GM19467 (cell line): Measurements from ENCODE around the gene AP1S3.
"Not testable (repeated sequence)": the region's sequence is repeated elsewhere in the genome, so short reads cannot be mapped to it uniquely, and the experiment has no call there.

ENCODE experiments used
- ATAC-seq: cut with Tn5 transposase; IDR thresholded peaks from one replicate; pipeline ENCODE4 v1.9.1; 2021; ENCODE audit warnings: mild to moderate bottlenecking, moderate library complexity; ENCODE audit not compliant: unreplicated experiment

Gene AP1S3

DNA sequence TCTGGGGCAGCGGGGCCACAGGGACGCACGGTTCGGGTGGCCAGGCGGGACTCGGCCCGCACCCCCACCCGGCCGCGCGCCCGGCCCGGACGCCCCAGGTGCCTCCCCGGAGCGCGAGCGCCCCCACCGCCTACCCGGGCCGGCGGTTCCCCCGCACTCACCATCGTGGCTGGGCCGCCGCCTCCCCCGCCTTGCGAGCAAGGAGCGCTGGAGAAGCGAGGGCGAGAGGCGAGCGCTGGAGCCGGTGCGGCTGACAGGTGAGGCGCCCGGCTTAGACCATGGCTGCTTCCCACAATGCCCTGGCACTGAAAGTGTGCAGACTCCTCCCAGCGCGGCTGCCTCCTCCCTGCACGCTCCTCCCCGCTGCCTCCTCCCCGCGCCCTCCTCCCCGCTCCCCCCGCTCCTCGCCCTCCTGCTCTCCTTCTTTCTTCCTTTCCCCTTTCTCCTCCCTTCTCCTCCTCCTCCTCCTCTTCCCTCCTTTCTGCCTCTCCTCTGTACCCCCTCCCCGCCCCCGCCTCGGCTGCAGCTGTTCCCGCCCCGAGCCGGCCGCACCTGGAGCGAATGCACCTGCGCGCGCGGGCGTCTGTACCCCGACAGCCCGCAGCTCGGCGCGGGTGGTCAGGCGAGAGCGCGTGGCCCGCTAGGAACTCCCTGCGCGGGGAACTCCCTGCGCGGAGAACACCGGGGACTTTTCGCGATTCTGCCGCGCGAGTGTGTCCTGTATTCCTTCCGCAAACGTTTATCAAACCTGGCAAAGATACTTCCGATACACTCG lies at the start of gene AP1S3:
TSS of gene AP1S3 (minus strand) at position 296 of the 775 bp plus-strand sequence. CDS start at position 164, 132 bp downstream.
- peak; percentile 69 for ATAC-seq

DNA sequence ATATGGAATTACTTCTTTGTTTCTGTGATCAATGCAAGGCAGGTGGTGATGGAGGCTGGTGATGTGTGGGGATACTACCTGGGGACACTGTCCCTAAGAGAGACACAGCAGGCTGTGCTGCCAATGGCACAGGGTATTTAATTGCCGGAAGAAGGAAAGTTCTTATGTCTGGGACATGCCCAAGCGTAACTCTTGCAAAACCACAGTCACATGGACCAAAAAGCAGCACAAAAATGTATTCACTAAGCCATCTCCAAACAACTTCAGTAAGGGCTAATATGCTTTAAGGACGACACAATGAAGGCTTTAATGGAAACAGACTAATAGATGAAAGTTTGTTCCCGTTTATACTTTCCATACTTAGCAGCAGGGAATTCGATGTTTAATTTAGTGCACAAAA lies 49.7 kb upstream of the AP1S3 start:
- no peak for ATAC-seq

DNA sequence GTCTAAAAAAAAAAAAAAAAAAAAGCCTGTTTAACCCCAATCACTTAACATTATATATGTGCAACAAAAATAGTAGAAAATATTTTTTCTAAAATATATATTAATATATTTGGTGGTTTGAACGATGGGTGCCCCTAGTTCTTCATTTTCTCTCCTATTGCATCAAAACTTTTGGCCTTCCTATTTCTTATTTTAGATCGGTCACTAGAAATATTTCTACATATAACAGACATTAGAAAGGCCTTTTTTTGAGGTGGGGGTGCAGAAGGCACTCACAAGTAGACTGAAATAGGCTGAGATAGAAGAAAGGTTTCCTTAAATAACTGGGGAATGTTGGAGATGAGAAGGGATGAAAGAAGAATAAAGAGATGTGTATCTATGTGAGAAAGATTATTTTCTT lies 49.3 kb upstream of the AP1S3 start:
- no peak for ATAC-seq

GRCh38 chr2:223884399-223884798 lies 47.0 kb upstream of the AP1S3 start:
- peak; percentile 76 for ATAC-seq

DNA sequence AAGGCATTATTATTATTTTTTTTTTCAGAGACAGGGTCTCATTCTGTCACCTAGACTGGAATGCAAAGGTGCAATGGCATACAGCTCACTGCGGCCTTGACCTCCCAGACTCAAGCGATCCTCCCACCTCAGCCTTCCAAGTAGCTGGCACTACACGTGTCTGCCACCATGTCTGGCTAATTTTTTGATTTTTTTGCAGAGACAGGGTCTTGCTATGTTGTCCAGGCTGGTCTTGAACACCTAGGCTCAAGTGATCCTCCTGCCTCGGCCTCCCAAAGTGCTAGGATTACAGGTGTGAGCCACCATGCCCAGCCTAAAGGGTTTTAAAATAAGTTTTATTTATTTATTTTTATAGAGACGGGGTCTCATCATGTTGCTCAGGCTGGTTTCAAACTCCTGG lies 45.3 kb upstream of the AP1S3 start:
- no peak for ATAC-seq

- ATAC-seq: no peak
These were observed 43.4 kb upstream of the AP1S3 start for GRCh38 chr2:223880796-223881195.

- peak; percentile 45 for ATAC-seq
These were observed 40.5 kb upstream of the AP1S3 start for GRCh38 chr2:223877721-223878410.

GRCh38 chr2:223873672-223874071 lies 36.3 kb upstream of the AP1S3 start:
- no peak for ATAC-seq

- ATAC-seq: not testable (repeated sequence)
These were observed 35.4 kb upstream of the AP1S3 start for GRCh38 chr2:223872772-223873171.

DNA sequence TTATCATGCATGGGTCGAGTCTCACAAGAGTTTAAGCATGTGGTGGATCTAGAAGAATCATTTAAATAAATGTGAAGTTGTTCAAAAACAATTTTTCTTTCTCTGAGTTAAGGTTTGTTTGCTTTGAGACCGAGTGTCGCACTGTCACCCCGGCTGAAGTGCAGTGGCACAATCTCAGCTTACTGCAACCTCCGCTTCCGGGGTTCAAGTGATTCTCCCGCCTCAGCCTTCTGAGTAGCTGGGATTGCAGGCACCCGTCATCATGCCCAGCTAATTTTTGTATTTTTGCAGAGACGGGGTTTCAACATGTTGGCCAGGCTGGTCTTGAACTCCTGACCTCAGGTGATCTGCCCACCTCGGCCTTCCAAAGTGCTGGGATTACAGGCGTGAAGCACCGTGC lies 34.3 kb upstream of the AP1S3 start:
- not testable (repeated sequence) for ATAC-seq

DNA sequence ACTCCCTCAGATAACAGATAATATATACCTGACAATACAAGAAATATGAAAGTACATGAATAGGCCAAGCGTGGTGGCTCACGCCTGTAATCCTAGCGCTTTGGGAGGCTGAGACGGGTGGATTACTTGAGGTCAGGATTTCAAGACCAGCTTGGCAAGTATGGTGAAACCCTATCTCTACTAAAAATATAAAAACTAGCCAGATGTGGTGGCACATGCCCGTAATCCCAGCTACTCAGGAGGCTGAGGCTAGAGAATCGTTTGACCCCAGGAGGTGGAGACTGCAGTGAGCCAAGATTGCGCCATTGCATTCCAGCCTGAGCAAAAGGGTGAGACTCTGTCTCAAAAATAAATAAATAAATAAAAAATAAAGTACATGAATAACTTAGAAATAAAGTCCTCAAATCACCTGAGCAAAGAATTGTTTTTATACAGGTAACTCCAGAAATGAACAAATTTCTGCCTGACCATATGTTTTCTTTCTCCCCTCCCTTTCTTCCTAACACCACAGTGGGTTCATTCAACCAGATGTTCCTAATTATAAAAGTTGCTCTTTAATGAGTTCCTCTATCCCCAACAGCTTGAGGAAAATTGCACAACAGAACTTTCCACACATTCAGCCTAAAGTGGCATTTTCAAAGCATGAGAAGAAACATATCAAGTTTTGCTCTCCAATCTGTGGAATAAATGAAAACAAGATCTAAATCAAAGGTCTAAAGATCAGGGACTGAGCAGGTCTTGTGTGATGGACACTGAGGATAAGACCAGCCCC lies 33.6 kb upstream of the AP1S3 start:
- no peak for ATAC-seq

DNA sequence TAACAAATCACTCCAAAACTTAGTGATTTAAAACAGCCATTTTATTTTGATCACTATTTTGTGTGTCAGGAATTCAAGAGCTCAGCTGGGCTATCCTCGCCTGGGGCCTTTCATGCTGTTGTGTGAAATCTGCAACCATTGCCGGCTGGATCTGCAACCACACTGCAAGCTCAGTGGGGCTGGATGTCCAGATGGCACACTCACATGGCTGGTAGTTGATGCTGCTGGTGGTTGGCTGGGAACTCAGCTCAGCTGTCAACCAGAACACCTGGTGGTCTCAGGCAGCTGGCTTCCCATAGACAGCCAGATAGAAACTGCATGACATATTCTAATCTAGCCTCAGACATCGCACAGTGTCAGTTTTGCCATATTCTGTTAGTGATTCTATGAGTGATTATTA lies 30.6 kb upstream of the AP1S3 start:
- ATAC-seq: peak; percentile 76

- ATAC-seq: no peak
These were observed 28.6 kb upstream of the AP1S3 start for GRCh38 chr2:223865907-223866508.

DNA sequence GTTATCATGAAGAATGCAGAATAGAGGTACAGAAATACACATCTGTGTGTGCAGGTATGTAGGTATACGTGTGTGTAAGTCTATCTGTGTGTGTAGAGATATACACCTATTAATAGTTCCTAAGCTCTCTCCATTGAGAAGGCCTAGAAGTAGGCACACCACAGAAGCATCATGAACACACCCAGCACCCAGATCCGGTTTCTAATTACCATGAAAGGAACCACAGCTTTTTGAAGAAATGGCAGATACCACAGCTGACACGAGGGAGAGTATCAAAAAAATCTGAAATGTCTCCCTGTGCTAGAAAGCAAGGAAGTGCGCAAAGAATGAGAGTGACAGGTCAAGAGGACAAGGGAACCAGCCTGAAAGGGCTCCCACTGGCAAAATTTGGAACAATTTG lies 27.7 kb upstream of the AP1S3 start:
- ATAC-seq: no peak

DNA sequence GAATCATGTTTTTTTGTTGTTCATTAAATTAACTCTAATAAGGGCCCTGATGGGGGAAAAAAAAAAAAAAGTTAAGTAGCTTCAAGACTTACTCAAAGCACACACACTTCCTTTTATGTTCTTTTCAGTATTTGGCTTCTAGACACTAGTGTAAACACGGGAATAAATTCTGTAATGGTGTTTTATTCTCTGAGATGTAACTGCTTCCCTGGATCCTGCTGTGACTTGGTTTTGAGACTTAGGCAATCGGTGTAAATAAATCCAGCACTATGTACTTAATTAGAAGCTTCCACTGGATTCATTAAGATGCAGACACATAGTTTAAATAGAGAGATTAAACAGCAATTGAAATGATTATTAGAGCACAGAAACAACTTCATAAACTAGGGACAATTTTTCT lies 26.1 kb upstream of the AP1S3 start:
- no peak for ATAC-seq

DNA sequence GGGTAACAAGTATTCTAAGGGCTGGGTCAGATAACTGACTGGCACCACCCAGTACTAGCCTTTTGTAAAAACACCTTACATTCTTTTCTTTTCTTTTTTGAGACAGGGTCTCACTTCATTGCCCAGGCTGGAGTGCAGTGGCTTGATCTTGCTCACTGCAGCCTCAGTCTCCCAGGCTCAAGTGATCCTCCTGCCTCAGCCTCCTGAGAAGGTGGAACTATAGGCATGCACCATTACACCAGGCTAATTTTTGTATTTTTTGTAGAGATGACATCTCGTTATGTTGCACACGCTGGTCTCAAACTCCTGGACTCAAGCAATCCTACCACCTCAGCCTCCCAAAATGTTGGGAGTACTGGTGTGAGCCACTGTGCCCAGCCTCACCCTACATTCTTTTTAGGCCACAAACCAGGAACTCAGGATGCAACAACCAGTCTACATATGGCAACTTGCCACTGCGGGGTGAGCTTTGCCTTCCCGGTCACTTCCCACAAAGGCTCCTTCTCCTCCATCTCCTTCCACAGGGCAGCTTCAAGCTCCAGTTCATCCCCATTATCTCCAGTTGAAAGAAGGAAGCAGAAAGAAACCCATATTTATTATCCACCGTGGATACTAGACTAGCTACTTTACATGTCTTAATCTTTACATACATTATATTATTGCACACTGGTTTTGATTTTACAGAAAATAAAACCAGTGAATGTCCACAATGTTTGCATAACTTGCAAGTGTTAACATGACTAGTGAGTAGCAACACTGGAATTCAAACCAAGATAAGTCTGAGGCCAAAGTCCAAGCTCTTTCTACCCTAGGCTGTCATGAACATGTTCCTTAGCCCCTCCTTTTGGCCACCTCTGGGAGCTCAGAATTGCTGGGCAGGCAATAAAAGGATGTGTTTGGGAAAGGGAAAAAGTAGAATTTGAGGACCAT lies 23.7 kb upstream of the AP1S3 start:
- ATAC-seq: no peak

DNA sequence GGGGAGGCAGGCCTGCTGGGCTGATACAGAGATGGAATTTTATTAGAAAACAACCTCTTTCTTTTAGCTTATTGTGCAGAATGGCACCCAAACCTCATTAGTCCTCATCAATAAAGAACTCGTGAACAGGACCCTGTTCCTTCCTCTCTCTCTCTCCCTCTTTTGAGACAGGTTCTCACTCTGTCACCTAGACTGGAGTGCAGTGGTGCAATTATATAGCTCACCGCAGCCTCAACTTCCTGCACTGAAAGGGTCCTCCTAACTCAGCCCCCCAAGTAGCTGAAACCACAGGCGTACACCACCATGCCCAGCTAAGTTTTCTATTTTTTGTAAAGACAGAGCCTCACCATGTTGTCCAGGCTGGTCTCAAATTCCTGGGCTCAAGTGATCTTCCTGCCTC lies 21.7 kb upstream of the AP1S3 start:
- no peak for ATAC-seq

DNA sequence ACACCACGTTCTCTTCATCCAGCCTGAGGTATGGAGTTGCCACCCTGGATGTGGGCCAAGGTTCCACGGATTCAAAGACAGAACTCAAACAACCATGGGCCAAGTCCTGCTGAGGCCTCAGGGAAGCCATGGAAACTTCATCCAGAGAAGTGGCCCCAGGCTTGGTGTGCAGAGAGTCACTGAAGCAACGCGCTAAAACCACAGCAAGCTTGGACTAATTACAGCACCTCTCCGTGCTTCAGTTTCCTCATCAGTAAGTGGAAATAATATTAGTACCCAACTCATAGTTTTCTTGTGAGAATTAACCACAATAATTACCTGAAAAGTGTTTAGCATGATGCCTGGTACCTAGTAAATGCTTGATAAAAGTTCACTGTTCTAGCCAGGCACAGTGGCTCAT lies 19.2 kb upstream of the AP1S3 start:
- no peak for ATAC-seq

- no peak for ATAC-seq
These were observed 18.6 kb upstream of the AP1S3 start for GRCh38 chr2:223856021-223856420.

- no peak for ATAC-seq
These were observed 18.0 kb upstream of the AP1S3 start for GRCh38 chr2:223855426-223855825.
